ENCODE results near the gene ANKRD33B.
A peak's percentile ranks its signal among the peaks of the same experiment; 100 is the strongest.

ANKRD33B gene

DNA sequence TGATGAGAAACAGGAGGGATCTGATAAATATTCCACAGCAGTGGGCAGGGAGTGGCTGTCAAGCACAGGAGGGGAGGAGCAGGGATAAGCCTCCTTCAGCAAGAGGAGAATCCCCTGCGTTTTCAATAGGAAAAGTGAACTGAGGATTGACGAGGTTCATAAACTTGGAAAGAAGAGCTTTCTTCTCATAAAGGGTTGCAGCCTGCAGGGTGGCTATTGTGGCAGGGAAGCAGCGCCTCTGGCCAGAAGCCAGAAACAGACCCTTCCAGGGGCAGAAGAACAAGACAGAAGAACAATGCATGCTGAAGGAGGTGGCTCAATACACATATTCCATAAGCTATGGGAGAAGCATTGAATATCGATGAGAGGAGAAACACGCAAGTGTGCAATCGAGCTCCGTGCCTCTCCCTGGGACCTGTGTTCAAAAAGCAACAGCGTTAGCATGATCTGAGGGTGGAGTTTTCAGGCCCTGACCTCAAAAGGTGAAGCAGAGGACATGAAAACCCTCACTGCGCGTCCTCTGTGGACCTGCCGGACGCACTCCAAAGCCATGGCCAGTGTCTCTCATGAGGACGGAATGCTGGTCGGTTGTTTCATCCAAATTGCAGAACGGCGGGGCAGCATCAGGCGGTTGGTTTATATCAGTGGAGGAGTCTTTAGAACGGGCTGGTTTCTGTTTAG lies 67.6 kb downstream of the ANKRD33B start:
- TF ChIP-seq, protein P1, sequence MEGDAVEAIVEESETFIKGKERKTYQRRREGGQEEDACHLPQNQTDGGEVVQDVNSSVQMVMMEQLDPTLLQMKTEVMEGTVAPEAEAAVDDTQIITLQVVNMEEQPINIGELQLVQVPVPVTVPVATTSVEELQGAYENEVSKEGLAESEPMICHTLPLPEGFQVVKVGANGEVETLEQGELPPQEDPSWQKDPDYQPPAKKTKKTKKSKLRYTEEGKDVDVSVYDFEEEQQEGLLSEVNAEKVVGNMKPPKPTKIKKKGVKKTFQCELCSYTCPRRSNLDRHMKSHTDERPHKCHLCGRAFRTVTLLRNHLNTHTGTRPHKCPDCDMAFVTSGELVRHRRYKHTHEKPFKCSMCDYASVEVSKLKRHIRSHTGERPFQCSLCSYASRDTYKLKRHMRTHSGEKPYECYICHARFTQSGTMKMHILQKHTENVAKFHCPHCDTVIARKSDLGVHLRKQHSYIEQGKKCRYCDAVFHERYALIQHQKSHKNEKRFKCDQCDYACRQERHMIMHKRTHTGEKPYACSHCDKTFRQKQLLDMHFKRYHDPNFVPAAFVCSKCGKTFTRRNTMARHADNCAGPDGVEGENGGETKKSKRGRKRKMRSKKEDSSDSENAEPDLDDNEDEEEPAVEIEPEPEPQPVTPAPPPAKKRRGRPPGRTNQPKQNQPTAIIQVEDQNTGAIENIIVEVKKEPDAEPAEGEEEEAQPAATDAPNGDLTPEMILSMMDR (IDR thresholded peaks at IDR 0.05; ENCODE audit: insufficient read depth, low read depth, low read length, missing control alignments), result no peak
- peak; percentile 78 for DNase-seq (ENCODE audit: low read depth)
- H3K4me3 ChIP-seq (ENCODE audit: low read depth, low read length), result peak overlapping the region; percentile 59

GRCh38 chr5:10632110-10632761 lies 68.4 kb downstream of the ANKRD33B start:
- peak overlapping the region; percentile 59 for H3K4me3 ChIP-seq (ENCODE audit: low read depth, low read length)
- TF ChIP-seq, protein P1 (IDR thresholded peaks at IDR 0.05; ENCODE audit: insufficient read depth, low read depth, low read length, missing control alignments), result no peak
- DNase-seq (ENCODE audit: low read depth), result peak; percentile 96

- peak; percentile 82 for DNase-seq (ENCODE audit: low read depth)
- TF ChIP-seq, protein P1 (IDR thresholded peaks at IDR 0.05; ENCODE audit: insufficient read depth, low read depth, low read length, missing control alignments), result no peak
- peak overlapping the region; percentile 47 for H3K4me3 ChIP-seq (ENCODE audit: low read depth, low read length)
Observed at GRCh38 chr5:10633271-10634049, 69.6 kb downstream of the ANKRD33B start.

DNA sequence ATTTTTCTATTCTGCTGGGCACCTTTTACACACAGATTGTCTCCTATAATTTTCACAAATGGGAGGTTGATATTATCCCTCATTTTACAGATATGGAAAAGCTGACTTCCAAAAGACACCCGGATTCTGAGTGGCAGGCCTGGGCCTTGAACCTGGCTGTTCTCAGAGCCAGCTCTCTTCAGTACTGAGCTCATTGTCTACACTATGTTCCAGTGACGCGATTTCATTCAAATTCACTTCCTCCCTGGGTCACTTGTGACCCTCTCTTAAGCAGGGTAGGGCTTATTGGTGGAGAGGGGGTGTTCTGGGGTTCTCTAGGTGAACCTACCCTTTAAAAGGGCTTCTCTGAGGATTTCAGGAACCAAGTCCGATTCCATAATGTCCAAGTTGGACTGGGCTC lies 70.2 kb downstream of the ANKRD33B start:
- TF ChIP-seq, protein P1 (IDR thresholded peaks at IDR 0.05; ENCODE audit: insufficient read depth, low read depth, low read length, missing control alignments), result no peak
- H3K4me3 ChIP-seq (ENCODE audit: low read depth, low read length), result peak overlapping the region; percentile 47
- peak; percentile 66 for DNase-seq (ENCODE audit: low read depth)

- DNase-seq (ENCODE audit: low read depth), result no peak
- H3K4me3 ChIP-seq (ENCODE audit: low read depth, low read length), result peak overlapping the region; percentile 47
- TF ChIP-seq, protein P1 (IDR thresholded peaks at IDR 0.05; ENCODE audit: insufficient read depth, low read depth, low read length, missing control alignments), result no peak
Observed at GRCh38 chr5:10634562-10634961, 70.7 kb downstream of the ANKRD33B start.

DNA sequence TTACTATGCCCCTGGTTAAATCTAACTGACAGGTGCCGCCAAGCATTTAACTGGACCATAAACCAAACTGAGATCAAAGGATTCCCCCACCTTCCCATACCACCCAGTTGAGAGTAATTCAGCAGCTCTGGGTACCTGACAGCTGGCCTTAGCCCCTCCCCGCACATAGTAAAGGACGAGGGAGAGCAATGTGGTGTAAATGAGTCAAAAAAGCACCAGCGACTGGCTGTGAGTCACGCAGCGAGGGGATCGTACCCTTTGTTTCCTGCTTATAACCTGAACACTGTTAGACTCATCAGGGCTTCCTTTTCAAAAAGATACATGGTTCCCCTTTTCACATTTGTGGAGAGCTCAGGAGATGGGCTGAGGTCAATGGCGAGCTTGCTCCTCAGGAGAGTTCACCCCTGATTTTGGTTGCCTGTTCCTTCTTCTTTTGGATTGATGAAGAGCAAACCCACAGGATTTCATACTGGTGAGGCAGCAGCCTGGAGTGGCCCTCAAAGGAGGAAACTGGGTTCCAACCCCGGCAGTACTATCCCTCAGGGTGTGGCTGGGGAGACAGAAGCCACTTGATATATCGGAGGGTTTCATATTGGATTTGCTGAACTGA lies 71.5 kb downstream of the ANKRD33B start:
- peak; percentile 95 for DNase-seq (ENCODE audit: low read depth)
- peak overlapping the region; percentile 47 for H3K4me3 ChIP-seq (ENCODE audit: low read depth, low read length)
- TF ChIP-seq, protein P1 (IDR thresholded peaks at IDR 0.05; ENCODE audit: insufficient read depth, low read depth, low read length, missing control alignments), result no peak

Measured in GM12865 (cell line).